ENCODE data around the gene LDAF1. TPM values are rescaled to one million over a fixed set of nuclear protein-coding genes. Genes with fewer than 3 reads are reported as not detected.
A peak's percentile ranks its signal among the peaks of the same experiment; 100 is the strongest.

The LDAF1 gene
- total and polyA plus RNA-seq, 2 of the 8 experiments (the other 6 are each of a cell fraction or from before 2014, with no cell fraction given): 32.4 to 34.2 TPM

- H3K23me2 ChIP-seq (ENCODE audit: low read depth, low read length): no peaks in the 10 kb centered on the region
- H2AK5ac ChIP-seq (ENCODE audit: low read depth, low read length): no peak overlapping the region
- H3K27me3 ChIP-seq (replicated peaks in 1 of 4; ENCODE audit: control insufficient read depth in 3 of 4, extremely low read depth in 1 of 4, insufficient read depth in 3 of 4, low read length in 3 of 4): no peaks in the 10 kb centered on the region
- H3K79me2 ChIP-seq (ENCODE audit: control insufficient read depth in 1 of 2, insufficient read depth in 2 of 2, low read length in 2 of 2): no peaks in the 10 kb centered on the region
- TF ChIP-seq TAF1 (IDR thresholded peaks at IDR 0.05; ENCODE audit: low read depth, low read length) (no peak), POU5F1 (IDR thresholded peaks at IDR 0.05; ENCODE audit: low read depth, low read length) (no peak), SIX5 (IDR thresholded peaks at IDR 0.05; ENCODE audit: low read depth, low read length) (no peak)
- no peak overlapping the region for H3K23ac ChIP-seq (ENCODE audit: insufficient read length)
- no peak for FAIRE-seq
- DNase-seq (ENCODE audit: low read depth in 1 of 2, low spot score in 2 of 2): no peak
- peak overlapping the region; percentile 68; the same call in 1 of the 2 replicates for H2BK12ac ChIP-seq (ENCODE audit: low read depth, low read length)
- H2BK5ac ChIP-seq (ENCODE audit: low read depth, low read length): peak overlapping the region; percentile 52; the same call in 1 of the 2 replicates
- H3K27ac ChIP-seq (ENCODE audit: low read depth, low read length): no peak overlapping the region
- no peak overlapping the region for H2BK120ac ChIP-seq (replicated peaks; ENCODE audit: low read depth, low read length)
- H2BK20ac ChIP-seq (ENCODE audit: low read length): no peak overlapping the region
- H3K36me3 ChIP-seq (ENCODE audit: control insufficient read depth in 2 of 4, insufficient read depth in 4 of 4, low read length in 3 of 4): no peaks in the 10 kb centered on the region
- H3K4me1 ChIP-seq (replicated peaks in 1 of 4; ENCODE audit: control insufficient read depth in 3 of 4, insufficient read depth in 4 of 4, low read length in 3 of 4): peaks cover 2 to 7% (median 3%) of the 10 kb centered on the region in 4 experiments
- POLR2A ChIA-PET (ENCODE audit: partially characterized antibody): interaction anchor here (0.6 to 1.0 kb wide), 2 partner anchors 17 to 1047 kb away, joined by 3 to 4 read pairs; no protein-coding TSS in a partner anchor
- H3K56ac ChIP-seq (replicated peaks; ENCODE audit: insufficient read length, low read depth, low read length): no peak overlapping the region
- CTCF ChIA-PET (ENCODE audit: partially characterized antibody): interaction anchor here (0.8 kb wide), 1 partner anchor 75 kb away, joined by 3 read pairs; no protein-coding TSS in a partner anchor
- WGBS, 2 experiments (ENCODE audit: extremely low coverage in 1 of 2, insufficient coverage in 1 of 2, insufficient read length in 1 of 2, insufficient replicate concordance in 2 of 2, low coverage in 1 of 2, low lambda C conversion rate in 2 of 2, missing lambda C conversion rate in 1 of 2): 91% methylated on average over 5 of the region's 6 CpGs; no CpG with 5 or more reads in 1 of the 2 experiments
- H3K9me3 ChIP-seq (ENCODE audit: insufficient read depth in 2 of 2, low read depth in 1 of 2, low read length in 1 of 2): no peaks in the 10 kb centered on the region
- H4K20me1 ChIP-seq (replicated peaks in 1 of 2; ENCODE audit: control insufficient read depth in 1 of 2, insufficient read depth in 2 of 2, low read length in 2 of 2): no peaks in the 10 kb centered on the region
- H4K5ac ChIP-seq (ENCODE audit: insufficient read length, low read depth, low read length): no peak overlapping the region
- no peak overlapping the region for H4K91ac ChIP-seq (replicated peaks; ENCODE audit: insufficient read length, low read length)
- H4K8ac ChIP-seq (ENCODE audit: extremely low read depth, insufficient read depth, low read length): no peak overlapping the region
- no peak overlapping the region for H2AFZ ChIP-seq (ENCODE audit: low read length)
- H3K4ac ChIP-seq (replicated peaks; ENCODE audit: insufficient read length, low read depth, low read length): no peak overlapping the region
- peak overlapping the region; percentile 60; the same call in 1 of the 2 replicates for H3K18ac ChIP-seq (ENCODE audit: extremely low read depth, low read length)
- no peak overlapping the region for H3K9ac ChIP-seq (replicated peaks in 1 of 4; ENCODE audit: extremely low read depth in 1 of 4, low read depth in 3 of 4, low read length in 3 of 4)
- H3K4me2 ChIP-seq (ENCODE audit: insufficient read depth in 1 of 2, low read depth in 2 of 2, low read length in 2 of 2): no peak overlapping the region
- H3K79me1 ChIP-seq (ENCODE audit: low read depth, low read length): no peaks in the 10 kb centered on the region
- H3K4me3 ChIP-seq (ENCODE audit: extremely low read depth in 1 of 4, insufficient read depth in 2 of 4, low read depth in 3 of 4, low read length in 4 of 4): no peak overlapping the region
- peak overlapping the region; percentile 81; the same call in 1 of the 2 replicates for H2BK15ac ChIP-seq (ENCODE audit: low read length)
- no peak overlapping the region for H3K14ac ChIP-seq (ENCODE audit: insufficient read length)
Measured at GRCh38 chr16:21128991-21129390, 29.5 kb upstream of the LDAF1 start.

Data from H1 (cell line).